Cardiac muscle cell (in vitro differentiated cells and primary cell): Measurements from ENCODE around the gene CARMIL3. TPM values are rescaled to one million over a fixed set of nuclear protein-coding genes. Genes with fewer than 3 reads are reported as not detected.

Source experiments
- DNase-seq, 2 donors: peaks; one replicate each; pipeline versions ENCODE4 v3.0.0 to v3.0.0-alpha.2; 2010 to 2017; ENCODE audit warnings: low read depth in 1 of 2, low spot score in 1 of 2
- H3K27ac ChIP-seq: fragments of 200-600 bp; sonication (generic); 2 replicates; pipeline ENCODE4 v1.5.1; 2016
- H3K27me3 ChIP-seq: fragments of 200-600 bp; sonication (generic); 2 replicates; pipeline ENCODE4 v1.6.0; 2016; ENCODE audit warnings: control low read depth
- H3K36me3 ChIP-seq: fragments of 200-600 bp; sonication (generic); 2 replicates; pipeline ENCODE4 v1.5.1; 2016; ENCODE audit warnings: control low read depth
- H3K4me1 ChIP-seq: fragments of 200-600 bp; sonication (generic); 2 replicates; pipeline ENCODE4 v1.8.1; 2017; ENCODE audit warnings: low read depth, mild to moderate bottlenecking, mixed run types
- H3K4me3 ChIP-seq: fragments of 200-600 bp; sonication (generic); 2 replicates; pipeline ENCODE4 v1.5.1; 2016; ENCODE audit warnings: mild to moderate bottlenecking
- H3K9me3 ChIP-seq: fragments of 200-600 bp; sonication (generic); 2 replicates; pipeline ENCODE4 v1.5.1; 2017; ENCODE audit warnings: low read depth, mild to moderate bottlenecking, control low read depth
- polyA plus RNA-seq: library from polyadenylated mRNA; unstranded; fragments of >200 nt; fragmentation: Nextera tagmentation; extraction: Ambion mirVana; gene quantifications from 2 replicates; pipeline ENCODE4 v1.2.1, GENCODE V29; 2016
- total RNA-seq: library from RNA; depleted of rRNA; stranded (reverse); fragments of >200 nt; gene quantifications from 2 replicates; pipeline ENCODE4 v1.2.3, GENCODE V29; 2016
- TF ChIP-seq, protein P1 (sequence below): IDR thresholded peaks from 2 replicates; pipeline ENCODE4 v1.5.1; 2012; ENCODE audit warnings: low read depth, mild to moderate bottlenecking, low read length

The CARMIL3 gene
- total and polyA plus RNA-seq, 2 experiments from 2014 or later, result 0.06 to 0.22 TPM

GRCh38 chr14:24071836-24072430 lies 20.1 kb downstream of the CARMIL3 start:
- no peak for DNase-seq
- TF ChIP-seq, protein P1, sequence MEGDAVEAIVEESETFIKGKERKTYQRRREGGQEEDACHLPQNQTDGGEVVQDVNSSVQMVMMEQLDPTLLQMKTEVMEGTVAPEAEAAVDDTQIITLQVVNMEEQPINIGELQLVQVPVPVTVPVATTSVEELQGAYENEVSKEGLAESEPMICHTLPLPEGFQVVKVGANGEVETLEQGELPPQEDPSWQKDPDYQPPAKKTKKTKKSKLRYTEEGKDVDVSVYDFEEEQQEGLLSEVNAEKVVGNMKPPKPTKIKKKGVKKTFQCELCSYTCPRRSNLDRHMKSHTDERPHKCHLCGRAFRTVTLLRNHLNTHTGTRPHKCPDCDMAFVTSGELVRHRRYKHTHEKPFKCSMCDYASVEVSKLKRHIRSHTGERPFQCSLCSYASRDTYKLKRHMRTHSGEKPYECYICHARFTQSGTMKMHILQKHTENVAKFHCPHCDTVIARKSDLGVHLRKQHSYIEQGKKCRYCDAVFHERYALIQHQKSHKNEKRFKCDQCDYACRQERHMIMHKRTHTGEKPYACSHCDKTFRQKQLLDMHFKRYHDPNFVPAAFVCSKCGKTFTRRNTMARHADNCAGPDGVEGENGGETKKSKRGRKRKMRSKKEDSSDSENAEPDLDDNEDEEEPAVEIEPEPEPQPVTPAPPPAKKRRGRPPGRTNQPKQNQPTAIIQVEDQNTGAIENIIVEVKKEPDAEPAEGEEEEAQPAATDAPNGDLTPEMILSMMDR, result no peak
- Histone ChIP-seq H3K27me3 (no peaks in the 10 kb centered on the region), H3K27ac (no peak overlapping the region), H3K4me3 (no peak overlapping the region), H3K36me3 (no peaks in the 10 kb centered on the region), H3K9me3 (no peaks in the 10 kb centered on the region), H3K4me1 (no peaks in the 10 kb centered on the region)

- Histone ChIP-seq H3K9me3 (no peaks in the 10 kb centered on the region), H3K27me3 (no peaks in the 10 kb centered on the region), H3K36me3 (no peaks in the 10 kb centered on the region), H3K4me1 (no peaks in the 10 kb centered on the region), H3K4me3 (no peak overlapping the region), H3K27ac (no peak overlapping the region)
- no peak for DNase-seq
- TF ChIP-seq, protein P1, result no peak
Measured at GRCh38 chr14:24072436-24072835, 20.6 kb downstream of the CARMIL3 start.

- TF ChIP-seq, protein P1, result no peak
- H3K27ac ChIP-seq, result no peak overlapping the region
- H3K36me3 ChIP-seq, result no peaks in the 10 kb centered on the region
- no peaks in the 10 kb centered on the region for H3K4me1 ChIP-seq
- no peaks in the 10 kb centered on the region for H3K9me3 ChIP-seq
- no peaks in the 10 kb centered on the region for H3K27me3 ChIP-seq
- H3K4me3 ChIP-seq, result no peak overlapping the region
- no peak for DNase-seq
Measured at GRCh38 chr14:24072881-24073877, 21.4 kb downstream of the CARMIL3 start.

DNA sequence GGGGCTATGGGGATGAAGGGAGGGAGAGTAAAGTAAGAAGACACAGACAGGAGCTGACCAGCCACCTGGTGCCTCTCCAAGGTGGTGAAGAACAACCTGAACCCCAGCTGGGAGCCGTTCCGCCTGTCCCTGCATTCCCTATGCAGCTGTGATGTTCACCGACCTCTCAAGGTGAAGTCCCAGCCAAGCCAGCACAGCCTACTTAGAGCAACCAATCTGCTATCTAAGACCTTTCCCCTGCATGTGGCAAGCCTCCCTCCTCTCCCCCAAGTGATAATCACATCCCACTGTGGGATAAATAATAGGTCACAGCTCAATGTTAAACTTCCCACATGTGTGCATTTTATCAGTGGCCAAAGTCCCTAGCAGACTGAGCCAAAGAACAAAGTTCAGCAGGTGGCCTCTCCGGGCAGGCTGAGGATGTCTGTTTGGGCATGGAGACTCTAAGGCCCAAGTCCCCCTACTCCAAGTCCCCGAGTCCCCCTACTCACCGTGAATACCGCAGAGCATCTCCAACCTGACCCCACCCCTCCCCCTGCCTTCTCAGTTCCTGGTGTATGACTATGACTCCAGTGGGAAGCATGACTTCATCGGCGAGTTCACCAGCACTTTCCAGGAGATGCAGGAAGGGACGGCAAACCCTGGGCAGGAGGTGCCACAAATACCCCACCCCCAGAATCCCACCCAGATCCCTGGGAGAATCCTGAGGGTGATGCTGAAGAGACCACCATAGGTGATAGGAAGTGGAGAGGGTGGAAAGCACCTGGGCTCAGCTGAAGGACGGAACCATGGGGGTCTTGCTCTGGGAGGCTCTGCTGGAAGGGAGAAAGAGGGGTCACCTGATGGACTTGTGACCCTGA lies 23.0 kb downstream of the CARMIL3 start:
- TF ChIP-seq, protein P1, result no peak
- Histone ChIP-seq H3K9me3 (no peaks in the 10 kb centered on the region), H3K27me3 (no peaks in the 10 kb centered on the region), H3K4me3 (no peak overlapping the region), H3K36me3 (no peaks in the 10 kb centered on the region), H3K4me1 (no peaks in the 10 kb centered on the region), H3K27ac (no peak overlapping the region)
- no peak for DNase-seq
